Gastroesophageal sphincter (tissue), 3 donors: ENCODE measurements around the gene GRIA4.

Experiments
- EP300 ChIP-seq: sonication (generic); formaldehyde crosslinking; IDR thresholded peaks from one replicate; pipeline ENCODE4 v1.6.1; 2017; ENCODE audit warnings: antibody characterized with exemption, mild to moderate bottlenecking
- POLR2A ChIP-seq, 2 donors: fragments of 450-650 bp; IDR thresholded peaks; one replicate each; pipeline ENCODE4 v1.6.1; 2017; ENCODE audit warnings: antibody characterized with exemption in 2 of 2, mild to moderate bottlenecking in 2 of 2, moderate library complexity in 1 of 2
- POLR2AphosphoS5 ChIP-seq: sonication (generic); formaldehyde crosslinking; IDR thresholded peaks from one replicate; pipeline ENCODE4 v1.6.1; 2017; ENCODE audit warnings: antibody characterized with exemption
- TF ChIP-seq, protein P1 (sequence below), 4 experiments: fragments of 200-600 bp in 2 of 4; fragments of 450-650 bp in 2 of 4; sonication (generic) in 1 of 4; IDR thresholded peaks; one replicate each; pipeline ENCODE4 v1.5.1; 2017 to 2019; ENCODE audit warnings: antibody characterized with exemption in 4 of 4, mild to moderate bottlenecking in 2 of 4, moderate library complexity in 2 of 4

DNA sequence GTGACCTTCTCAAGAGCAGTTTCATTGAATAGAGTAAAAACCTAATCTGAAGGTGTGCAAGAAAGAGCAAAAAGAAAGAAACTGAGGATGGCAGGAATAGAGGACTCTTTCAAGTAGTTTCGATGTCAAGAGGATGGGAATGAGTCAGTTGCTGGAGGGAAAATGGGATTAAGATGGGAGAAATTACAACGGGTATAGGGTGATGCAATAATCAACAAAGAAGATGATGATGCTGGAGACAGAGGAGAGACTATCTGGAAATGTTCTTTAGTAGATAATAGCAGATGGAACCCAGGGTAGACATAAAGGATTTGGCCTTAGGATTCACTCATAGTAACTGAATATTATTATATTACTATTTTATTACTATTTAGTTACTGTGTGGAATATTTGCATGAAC, 189.4 kb downstream of the GRIA4 start:
- TF ChIP-seq, protein P1, sequence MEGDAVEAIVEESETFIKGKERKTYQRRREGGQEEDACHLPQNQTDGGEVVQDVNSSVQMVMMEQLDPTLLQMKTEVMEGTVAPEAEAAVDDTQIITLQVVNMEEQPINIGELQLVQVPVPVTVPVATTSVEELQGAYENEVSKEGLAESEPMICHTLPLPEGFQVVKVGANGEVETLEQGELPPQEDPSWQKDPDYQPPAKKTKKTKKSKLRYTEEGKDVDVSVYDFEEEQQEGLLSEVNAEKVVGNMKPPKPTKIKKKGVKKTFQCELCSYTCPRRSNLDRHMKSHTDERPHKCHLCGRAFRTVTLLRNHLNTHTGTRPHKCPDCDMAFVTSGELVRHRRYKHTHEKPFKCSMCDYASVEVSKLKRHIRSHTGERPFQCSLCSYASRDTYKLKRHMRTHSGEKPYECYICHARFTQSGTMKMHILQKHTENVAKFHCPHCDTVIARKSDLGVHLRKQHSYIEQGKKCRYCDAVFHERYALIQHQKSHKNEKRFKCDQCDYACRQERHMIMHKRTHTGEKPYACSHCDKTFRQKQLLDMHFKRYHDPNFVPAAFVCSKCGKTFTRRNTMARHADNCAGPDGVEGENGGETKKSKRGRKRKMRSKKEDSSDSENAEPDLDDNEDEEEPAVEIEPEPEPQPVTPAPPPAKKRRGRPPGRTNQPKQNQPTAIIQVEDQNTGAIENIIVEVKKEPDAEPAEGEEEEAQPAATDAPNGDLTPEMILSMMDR (IDR thresholded peaks at IDR 0.05): no peak
- TF ChIP-seq EP300 (no peak), POLR2A (IDR thresholded peaks at IDR 0.05) (no peak), POLR2AphosphoS5 (no peak)
